ENCODE results near the gene URI1. TPM values are rescaled to one million over a fixed set of nuclear protein-coding genes. Genes with fewer than 3 reads are reported as not detected.

URI1 gene
- total RNA-seq, 1 experiment from 2014 or later = 31.0 TPM

GRCh38 chr19:30064771-30065494 is 122.9 kb downstream of the URI1 start:
- ChIA-PET CTCF (no interaction called here), POLR2A (ENCODE audit: unreplicated experiment) (no interaction called here)
- Histone ChIP-seq H3K9me2 (replicated peaks; ENCODE audit: low read length) (no peaks in the 10 kb centered on the region), H3K4me2 (ENCODE audit: low read length) (no peak overlapping the region), H3K4me3 (ENCODE audit: low read length) (no peak overlapping the region), H4K20me1 (ENCODE audit: low read length) (no peaks in the 10 kb centered on the region), H3K79me2 (ENCODE audit: low read length) (no peaks in the 10 kb centered on the region), H3K27me3 (ENCODE audit: low read length) (peaks cover 18% of the 10 kb centered on the region), H3K9ac (ENCODE audit: low read length) (no peak overlapping the region), H3K9me3 (ENCODE audit: low read length) (no peaks in the 10 kb centered on the region), H2AFZ (ENCODE audit: low read length) (no peak overlapping the region), H3K36me3 (ENCODE audit: low read depth, low read length) (no peaks in the 10 kb centered on the region), H3F3A (ENCODE audit: low read length, unreplicated experiment) (no peaks in the 10 kb centered on the region), H3K27ac (ENCODE audit: low read length) (no peak overlapping the region), H3K4me1 (ENCODE audit: insufficient read depth, low read length) (no peaks in the 10 kb centered on the region)
- BruUV-seq (replicated peaks) = no TSS peak
- ATAC-seq = no peak
- intact Hi-C loops (cut with micrococcal nuclease) = no loop called here
- TF ChIP-seq EZH2phosphoT487 (IDR thresholded peaks at IDR 0.05; ENCODE audit: borderline replicate concordance, low read length) (no peak), EZH2 (IDR thresholded peaks at IDR 0.05; ENCODE audit: low read length, unreplicated experiment) (no peak), CTCF (conservative IDR thresholded peaks at IDR 0.05; ENCODE audit: low read depth, low read length) (no peak)
- DNase-seq = no peak

- no peak for ATAC-seq
- TF ChIP-seq CTCF (conservative IDR thresholded peaks at IDR 0.05; ENCODE audit: low read depth, low read length) (no peak), EZH2phosphoT487 (IDR thresholded peaks at IDR 0.05; ENCODE audit: borderline replicate concordance, low read length) (no peak), EZH2 (IDR thresholded peaks at IDR 0.05; ENCODE audit: low read length, unreplicated experiment) (no peak)
- Histone ChIP-seq H3K4me2 (ENCODE audit: low read length) (no peak overlapping the region), H3K4me1 (ENCODE audit: insufficient read depth, low read length) (no peaks in the 10 kb centered on the region), H4K20me1 (ENCODE audit: low read length) (no peaks in the 10 kb centered on the region), H3K9ac (ENCODE audit: low read length) (no peak overlapping the region), H3K27me3 (ENCODE audit: low read length) (peaks cover 18% of the 10 kb centered on the region), H3K79me2 (ENCODE audit: low read length) (no peaks in the 10 kb centered on the region), H3K4me3 (ENCODE audit: low read length) (no peak overlapping the region), H2AFZ (ENCODE audit: low read length) (no peak overlapping the region), H3K27ac (ENCODE audit: low read length) (no peak overlapping the region), H3K9me3 (ENCODE audit: low read length) (no peaks in the 10 kb centered on the region), H3K9me2 (replicated peaks; ENCODE audit: low read length) (no peaks in the 10 kb centered on the region), H3K36me3 (ENCODE audit: low read depth, low read length) (no peaks in the 10 kb centered on the region), H3F3A (ENCODE audit: low read length, unreplicated experiment) (no peaks in the 10 kb centered on the region)
- ChIA-PET POLR2A (ENCODE audit: unreplicated experiment) (no interaction called here), CTCF (no interaction called here)
- DNase-seq = no peak
- intact Hi-C loops (cut with micrococcal nuclease) = no loop called here
- BruUV-seq (replicated peaks) = no TSS peak
Observed at GRCh38 chr19:30065680-30066606, 123.9 kb downstream of the URI1 start.

Other genes starting within 250 kb of the URI1 start
- gene C19orf12, start 227.0 kb upstream of the URI1 start, total RNA-seq (2014; rRNA removed) = 11.8 and 25.2 TPM in 2 replicates
- 10.0 and 10.9 TPM in 2 replicates for gene CCNE1, start 130.2 kb upstream of the URI1 start, total RNA-seq (2014; rRNA removed)